ENCODE measurements around the gene LMF1. TPM values are rescaled to one million over a fixed set of nuclear protein-coding genes. Genes with fewer than 3 reads are reported as not detected.

LMF1 gene
- total RNA-seq, 6 donors from 2014 or later, result 20.3 to 147 (median 28.2) TPM

GRCh38 chr16:1008085-1008484 lies 37.3 kb upstream of the LMF1 start:
- Histone ChIP-seq H3K27ac (no peak overlapping the region), H3K4me3 (no peak overlapping the region), H3K27me3 (peaks cover 0 to 7% (median 0%) of the 10 kb centered on the region in 4 donors), H3K36me3 (no peaks in the 10 kb centered on the region), H3K4me1 (no peaks in the 10 kb centered on the region), H3K9me3 (no peaks in the 10 kb centered on the region)
- 86 to 90% methylated on average over 9 to 14 of the region's 14 CpGs for WGBS, 2 donors
- TF ChIP-seq POLR2A (IDR thresholded peaks at IDR 0.05) (no peak), POLR2AphosphoS5 (IDR thresholded peaks at IDR 0.05) (no peak), EP300 (IDR thresholded peaks at IDR 0.05) (no peak), CTCF (IDR thresholded peaks at IDR 0.05) (no peak)
- peak in 1 of 2 donors; percentile 70 for DNase-seq
- ATAC-seq (ENCODE audit: low FRiP score in 2 of 2), result no peak

GRCh38 chr16:1007284-1007850 lies 36.6 kb upstream of the LMF1 start:
- H3K27ac ChIP-seq, result no peak overlapping the region
- no peak for TF ChIP-seq CTCF (IDR thresholded peaks at IDR 0.05)
- TF ChIP-seq EP300 (IDR thresholded peaks at IDR 0.05), result no peak
- TF ChIP-seq POLR2A (IDR thresholded peaks at IDR 0.05), result no peak
- no peak for TF ChIP-seq POLR2AphosphoS5 (IDR thresholded peaks at IDR 0.05)
- no peaks in the 10 kb centered on the region for H3K4me1 ChIP-seq
- H3K9me3 ChIP-seq, result no peaks in the 10 kb centered on the region
- peak in 1 of 2 donors; percentile 51 for DNase-seq
- H3K27me3 ChIP-seq, result peaks cover 0 to 7% (median 0%) of the 10 kb centered on the region in 4 donors
- no peak for ATAC-seq (ENCODE audit: low FRiP score in 2 of 2)
- no peaks in the 10 kb centered on the region for H3K36me3 ChIP-seq
- WGBS, 2 donors, result 78 to 81% methylated on average over 12 to 14 of the region's 16 CpGs
- no peak overlapping the region for H3K4me3 ChIP-seq

DNA sequence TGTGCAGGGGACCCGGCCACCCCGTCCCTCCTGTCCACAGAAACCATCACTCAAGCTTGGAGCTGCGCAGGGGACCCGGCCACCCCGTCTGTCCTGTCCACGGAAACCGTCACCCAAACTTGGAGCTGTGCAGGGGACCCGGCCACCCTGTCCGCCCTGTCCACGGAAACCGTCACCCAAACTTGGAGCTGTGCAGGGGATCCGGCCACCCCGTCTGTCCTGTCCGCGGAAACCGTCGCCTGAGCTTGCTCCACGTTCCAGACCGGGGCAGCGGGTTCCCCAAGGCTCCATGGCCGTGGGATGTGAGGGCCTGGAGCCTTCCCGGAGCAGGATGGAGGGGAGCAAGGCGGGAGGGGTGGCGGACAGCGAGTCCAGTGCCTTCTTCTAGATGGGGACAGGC lies 36.0 kb upstream of the LMF1 start:
- ATAC-seq (ENCODE audit: low FRiP score in 2 of 2) (no peak), DNase-seq (peak in 1 of 2 donors; percentile 77)
- Histone ChIP-seq H3K27me3 (peaks cover 0 to 7% (median 0%) of the 10 kb centered on the region in 4 donors), H3K9me3 (no peaks in the 10 kb centered on the region), H3K27ac (no peak overlapping the region), H3K4me1 (no peaks in the 10 kb centered on the region), H3K4me3 (no peak overlapping the region), H3K36me3 (no peaks in the 10 kb centered on the region)
- TF ChIP-seq POLR2A (IDR thresholded peaks at IDR 0.05) (no peak), CTCF (IDR thresholded peaks at IDR 0.05) (no peak), POLR2AphosphoS5 (IDR thresholded peaks at IDR 0.05) (no peak), EP300 (IDR thresholded peaks at IDR 0.05) (no peak)
- 84 to 88% methylated on average over 24 to 25 of the region's 25 CpGs for WGBS, 2 donors

DNA sequence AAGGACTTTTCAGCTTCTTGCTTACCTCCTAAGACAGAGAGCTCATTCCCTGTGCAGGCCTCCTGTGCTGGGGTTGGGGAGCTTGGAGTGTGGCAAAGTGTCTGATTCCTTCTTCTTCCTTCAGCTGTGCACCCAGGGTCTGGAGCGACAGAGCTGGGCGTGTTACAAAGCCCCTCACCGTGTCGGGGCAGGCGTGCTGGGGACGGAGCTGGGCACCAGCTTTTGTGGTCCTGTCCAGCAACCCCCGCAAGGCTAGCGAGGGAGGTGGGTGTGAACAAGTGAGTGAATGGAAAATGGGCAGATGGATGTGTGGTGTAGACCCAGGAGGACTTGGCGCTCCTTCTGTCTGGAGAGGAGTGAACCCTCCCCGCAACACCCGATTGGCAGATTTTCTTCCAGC lies 34.5 kb upstream of the LMF1 start:
- Histone ChIP-seq H3K27me3 (peaks cover 0 to under 1% (median 0%) of the 10 kb centered on the region in 4 donors), H3K4me1 (no peaks in the 10 kb centered on the region), H3K9me3 (no peaks in the 10 kb centered on the region), H3K4me3 (no peak overlapping the region), H3K36me3 (no peaks in the 10 kb centered on the region), H3K27ac (no peak overlapping the region)
- DNase-seq, result peak in 1 of 2 donors; percentile 56
- ATAC-seq (ENCODE audit: low FRiP score in 2 of 2), result no peak
- TF ChIP-seq POLR2A (IDR thresholded peaks at IDR 0.05) (no peak), POLR2AphosphoS5 (IDR thresholded peaks at IDR 0.05) (no peak), CTCF (IDR thresholded peaks at IDR 0.05) (no peak), EP300 (IDR thresholded peaks at IDR 0.05) (no peak)
- WGBS, 2 donors, result 83 to 89% methylated on average over 11 of the region's 11 CpGs

All from upper lobe of left lung (tissue), 6 donors.